WTC11 (cell line): ENCODE measurements around the gene DACT3. TPM values are rescaled to one million over a fixed set of nuclear protein-coding genes. Genes with fewer than 3 reads are reported as not detected.

Experiments
- ATAC-seq: fragments of 200-7000 bp; cut with Tn5 transposase; 2 replicates; pipeline ENCODE4 v1.10.0; 2021; ENCODE audit warnings: mild to moderate bottlenecking, moderate library complexity
- CTCF ChIA-PET: fragments of 300-600 bp; sonication (Branson Sonifier 250); formaldehyde crosslinking; loops from one replicate; lab custom pipeline; 2021; ENCODE audit warnings: antibody characterized with exemption; lab: Charles Lee
- POLR2A ChIA-PET: fragments of 350-600 bp; sonication (Branson Sonifier 250); formaldehyde crosslinking; loops from one replicate; lab custom pipeline; 2021; ENCODE audit warnings: antibody characterized with exemption; lab: Charles Lee
- DNase-seq: peaks from one replicate; pipeline ENCODE4 v3.0.0; 2021; ENCODE audit warnings: low spot score
- H3K27ac Mint-ChIP-seq: 2 replicates; pipeline ENCODE4 v1.8.0; 2021; ENCODE audit warnings: mixed read lengths
- H3K27me3 Mint-ChIP-seq: 2 replicates; pipeline ENCODE4 v1.8.0; 2021; ENCODE audit warnings: low read depth, mild to moderate bottlenecking, moderate library complexity, mixed read lengths
- H3K36me3 Mint-ChIP-seq: 2 replicates; pipeline ENCODE4 v1.8.0; 2021; ENCODE audit warnings: mixed read lengths
- H3K4me1 Mint-ChIP-seq: 2 replicates; pipeline ENCODE4 v1.8.0; 2022; ENCODE audit warnings: mixed read lengths
- H3K4me3 Mint-ChIP-seq: 2 replicates; pipeline ENCODE4 v1.8.0; 2021; ENCODE audit warnings: mild to moderate bottlenecking, moderate library complexity, mixed read lengths
- H3K9me3 Mint-ChIP-seq: 2 replicates; pipeline ENCODE4 v1.8.0; 2021; ENCODE audit warnings: mixed read lengths
- ATF6 ChIP-seq: sonication (generic); formaldehyde crosslinking; IDR thresholded peaks from 2 replicates; pipeline ENCODE4 v1.8.1; 2023; ENCODE audit warnings: mild to moderate bottlenecking, missing genetic modification reagents
- CREM ChIP-seq: sonication (generic); formaldehyde crosslinking; IDR thresholded peaks from 2 replicates; pipeline ENCODE4 v1.8.1; 2022; ENCODE audit warnings: mild to moderate bottlenecking, missing genetic modification reagents, moderate library complexity
- E2F4 ChIP-seq: sonication (generic); formaldehyde crosslinking; IDR thresholded peaks from 2 replicates; pipeline ENCODE4 v1.8.1; 2022; ENCODE audit warnings: low read depth, mild to moderate bottlenecking, moderate library complexity, missing genetic modification reagents, borderline replicate concordance
- HMGA2 ChIP-seq: fragments of 250-450 bp; sonication (Bioruptor Pico); IDR thresholded peaks from 2 replicates; pipeline ENCODE4 v1.4.0; 2021; ENCODE audit warnings: mild to moderate bottlenecking, moderate library complexity
- IRF1 ChIP-seq: sonication (generic); formaldehyde crosslinking; IDR thresholded peaks from 2 replicates; pipeline ENCODE4 v1.8.0; 2023; ENCODE audit warnings: missing genetic modification reagents
- JUN ChIP-seq: sonication (generic); formaldehyde crosslinking; IDR thresholded peaks from 2 replicates; pipeline ENCODE4 v1.8.0; 2023; ENCODE audit warnings: mild to moderate bottlenecking, missing genetic modification reagents
- PRRX2 ChIP-seq: fragments of 250-450 bp; sonication (Bioruptor Pico); IDR thresholded peaks from 2 replicates; pipeline ENCODE4 v1.8.0; 2021; ENCODE audit warnings: mild to moderate bottlenecking
- SMAD3 ChIP-seq: sonication (generic); formaldehyde crosslinking; IDR thresholded peaks from 2 replicates; pipeline ENCODE4 v1.8.0; 2022; ENCODE audit warnings: missing genetic modification reagents, mild to moderate bottlenecking, borderline replicate concordance
- SP1 ChIP-seq: sonication (generic); formaldehyde crosslinking; conservative IDR thresholded peaks from 2 replicates; pipeline ENCODE4 v1.8.1; 2022; ENCODE audit warnings: missing genetic modification reagents
- total RNA-seq: library from RNA; stranded (reverse); gene quantifications from 3 replicates; pipeline ENCODE4 v1.2.3, GENCODE V29; 2021
- TF ChIP-seq, protein P1 (sequence below): sonication (generic); formaldehyde crosslinking; IDR thresholded peaks from 2 replicates; pipeline ENCODE4 v1.8.0; 2023; ENCODE audit warnings: missing genetic modification reagents, mild to moderate bottlenecking, borderline replicate concordance
- TF ChIP-seq, protein P2 (sequence below): sonication (generic); formaldehyde crosslinking; IDR thresholded peaks from 2 replicates; pipeline ENCODE4 v1.8.0; 2022; ENCODE audit warnings: mild to moderate bottlenecking, missing genetic modification reagents

DACT3 gene
- total RNA-seq, 1 experiment from 2014 or later = 1.9 TPM

GRCh38 chr19:46700704-46701103 lies 39.7 kb upstream of the DACT3 start (continued):
- TF ChIP-seq IRF1 = no peak

- Mint-ChIP-seq H3K4me1 (peaks cover 11% of the 10 kb centered on the region), H3K36me3 (peaks cover 66% of the 10 kb centered on the region), H3K27me3 (no peaks in the 10 kb centered on the region), H3K4me3 (no peak overlapping the region; the same call in 1 of the 2 replicates), H3K9me3 (no peaks in the 10 kb centered on the region), H3K27ac (no peak overlapping the region)
- TF ChIP-seq PRRX2 (CRISPR knock-in tag) = no peak
- TF ChIP-seq SMAD3 (CRISPR knock-in tag) = no peak
- TF ChIP-seq, protein P1, sequence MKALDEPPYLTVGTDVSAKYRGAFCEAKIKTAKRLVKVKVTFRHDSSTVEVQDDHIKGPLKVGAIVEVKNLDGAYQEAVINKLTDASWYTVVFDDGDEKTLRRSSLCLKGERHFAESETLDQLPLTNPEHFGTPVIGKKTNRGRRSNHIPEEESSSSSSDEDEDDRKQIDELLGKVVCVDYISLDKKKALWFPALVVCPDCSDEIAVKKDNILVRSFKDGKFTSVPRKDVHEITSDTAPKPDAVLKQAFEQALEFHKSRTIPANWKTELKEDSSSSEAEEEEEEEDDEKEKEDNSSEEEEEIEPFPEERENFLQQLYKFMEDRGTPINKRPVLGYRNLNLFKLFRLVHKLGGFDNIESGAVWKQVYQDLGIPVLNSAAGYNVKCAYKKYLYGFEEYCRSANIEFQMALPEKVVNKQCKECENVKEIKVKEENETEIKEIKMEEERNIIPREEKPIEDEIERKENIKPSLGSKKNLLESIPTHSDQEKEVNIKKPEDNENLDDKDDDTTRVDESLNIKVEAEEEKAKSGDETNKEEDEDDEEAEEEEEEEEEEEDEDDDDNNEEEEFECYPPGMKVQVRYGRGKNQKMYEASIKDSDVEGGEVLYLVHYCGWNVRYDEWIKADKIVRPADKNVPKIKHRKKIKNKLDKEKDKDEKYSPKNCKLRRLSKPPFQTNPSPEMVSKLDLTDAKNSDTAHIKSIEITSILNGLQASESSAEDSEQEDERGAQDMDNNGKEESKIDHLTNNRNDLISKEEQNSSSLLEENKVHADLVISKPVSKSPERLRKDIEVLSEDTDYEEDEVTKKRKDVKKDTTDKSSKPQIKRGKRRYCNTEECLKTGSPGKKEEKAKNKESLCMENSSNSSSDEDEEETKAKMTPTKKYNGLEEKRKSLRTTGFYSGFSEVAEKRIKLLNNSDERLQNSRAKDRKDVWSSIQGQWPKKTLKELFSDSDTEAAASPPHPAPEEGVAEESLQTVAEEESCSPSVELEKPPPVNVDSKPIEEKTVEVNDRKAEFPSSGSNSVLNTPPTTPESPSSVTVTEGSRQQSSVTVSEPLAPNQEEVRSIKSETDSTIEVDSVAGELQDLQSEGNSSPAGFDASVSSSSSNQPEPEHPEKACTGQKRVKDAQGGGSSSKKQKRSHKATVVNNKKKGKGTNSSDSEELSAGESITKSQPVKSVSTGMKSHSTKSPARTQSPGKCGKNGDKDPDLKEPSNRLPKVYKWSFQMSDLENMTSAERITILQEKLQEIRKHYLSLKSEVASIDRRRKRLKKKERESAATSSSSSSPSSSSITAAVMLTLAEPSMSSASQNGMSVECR = no peak
- no peak for TF ChIP-seq E2F4 (CRISPR knock-in tag)
- no peak for TF ChIP-seq JUN (CRISPR knock-in tag)
- TF ChIP-seq SP1 (CRISPR knock-in tag) = no peak
- no peak for TF ChIP-seq CREM
- TF ChIP-seq, protein P2, sequence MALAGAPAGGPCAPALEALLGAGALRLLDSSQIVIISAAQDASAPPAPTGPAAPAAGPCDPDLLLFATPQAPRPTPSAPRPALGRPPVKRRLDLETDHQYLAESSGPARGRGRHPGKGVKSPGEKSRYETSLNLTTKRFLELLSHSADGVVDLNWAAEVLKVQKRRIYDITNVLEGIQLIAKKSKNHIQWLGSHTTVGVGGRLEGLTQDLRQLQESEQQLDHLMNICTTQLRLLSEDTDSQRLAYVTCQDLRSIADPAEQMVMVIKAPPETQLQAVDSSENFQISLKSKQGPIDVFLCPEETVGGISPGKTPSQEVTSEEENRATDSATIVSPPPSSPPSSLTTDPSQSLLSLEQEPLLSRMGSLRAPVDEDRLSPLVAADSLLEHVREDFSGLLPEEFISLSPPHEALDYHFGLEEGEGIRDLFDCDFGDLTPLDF (CRISPR knock-in tag) = no peak
- TF ChIP-seq ATF6 (CRISPR knock-in tag) = no peak
- no peak for TF ChIP-seq HMGA2 (CRISPR knock-in tag)
- ATAC-seq = no peak
- CTCF ChIA-PET = interaction anchor here (1.9 kb wide), 1 partner anchor 78 kb away, joined by 5 read pairs; no protein-coding TSS in a partner anchor
- DNase-seq = no peak
- POLR2A ChIA-PET = interaction anchor here (0.6 to 1.3 kb wide), 2 partner anchors 8 to 265 kb away, joined by 3 to 6 read pairs; no protein-coding TSS in a partner anchor
Observed at GRCh38 chr19:46698395-46699321, 37.7 kb upstream of the DACT3 start.
